PC-3 (cell line): ENCODE measurements around the gene UGT1A8. TPM values are rescaled to one million over a fixed set of nuclear protein-coding genes. Genes with fewer than 3 reads are reported as not detected.
A peak's percentile ranks its signal among the peaks of the same experiment; 100 is the strongest.

Experiments used
- ATAC-seq: fragments of 200-7000 bp; cut with Tn5 transposase; 2 replicates; pipeline ENCODE4 v1.9.1; 2020; ENCODE audit warnings: mild to moderate bottlenecking, moderate library complexity
- BruUV-seq: library from RNA; stranded (reverse); fragments of 400-500 nt; replicated peaks from 2 replicates; lab custom pipeline; 2021; lab: Mats Ljungman, UMichigan
- CTCF ChIA-PET: fragments of 300-600 bp; sonication (Branson Sonifier 250); formaldehyde crosslinking; loops from one replicate; lab custom pipeline; 2022; ENCODE audit warnings: antibody characterized with exemption; lab: Charles Lee
- POLR2A ChIA-PET: fragments of 300-600 bp; sonication (Branson Sonifier 250); formaldehyde crosslinking; loops from one replicate; lab custom pipeline; 2022; ENCODE audit warnings: antibody characterized with exemption; ENCODE audit not compliant: unreplicated experiment; lab: Charles Lee
- DNase-seq: peaks from one replicate; pipeline ENCODE4 v3.0.0-alpha.2; 2015
- H2AFZ ChIP-seq: fragments of 300-600 bp; sonication (generic); 2 replicates; pipeline ENCODE4 v1.6.0; 2016; ENCODE audit warnings: antibody characterized with exemption, low read length
- H3F3A ChIP-seq: fragments of 300-600 bp; sonication (generic); one replicate; pipeline ENCODE4 v1.6.0; 2017; ENCODE audit warnings: antibody characterized with exemption, low read length, control low read depth, mild to moderate bottlenecking; ENCODE audit not compliant: unreplicated experiment
- H3K27ac ChIP-seq: fragments of 300-600 bp; sonication (generic); 2 replicates; pipeline ENCODE4 v1.5.1; 2016; ENCODE audit warnings: mild to moderate bottlenecking, low read length
- H3K27me3 ChIP-seq: fragments of 300-600 bp; sonication (generic); 2 replicates; pipeline ENCODE4 v1.6.1; 2016; ENCODE audit warnings: low read length, mixed read lengths
- H3K36me3 ChIP-seq: fragments of 300-600 bp; sonication (generic); 2 replicates; pipeline ENCODE4 v1.6.1; 2016; ENCODE audit warnings: low read depth, mixed run types, low read length, mixed read lengths
- H3K4me1 ChIP-seq: fragments of 300-600 bp; sonication (generic); 2 replicates; pipeline ENCODE4 v1.5.1; 2016; ENCODE audit warnings: low read length; ENCODE audit not compliant: insufficient read depth
- H3K4me2 ChIP-seq: fragments of 300-600 bp; sonication (generic); 2 replicates; pipeline ENCODE4 v1.6.0; 2016; ENCODE audit warnings: low read length
- H3K4me3 ChIP-seq: fragments of 300-600 bp; sonication (generic); 2 replicates; pipeline ENCODE4 v1.5.1; 2016; ENCODE audit warnings: mild to moderate bottlenecking, low read length, mixed read lengths
- H3K79me2 ChIP-seq: fragments of 300-600 bp; sonication (generic); 2 replicates; pipeline ENCODE4 v1.6.1; 2017; ENCODE audit warnings: low read length, mixed read lengths
- H3K9ac ChIP-seq: fragments of 300-600 bp; sonication (generic); 2 replicates; pipeline ENCODE4 v1.6.0; 2016; ENCODE audit warnings: mild to moderate bottlenecking, low read length
- H3K9me2 ChIP-seq: fragments of 300-600 bp; sonication (generic); replicated peaks from 2 replicates; pipeline ENCODE4 v1.6.1; 2016; ENCODE audit warnings: mixed run types, low read length, mixed read lengths
- H3K9me3 ChIP-seq: fragments of 300-600 bp; sonication (generic); 2 replicates; pipeline ENCODE4 v1.6.1; 2016; ENCODE audit warnings: low read length, mixed read lengths
- H4K20me1 ChIP-seq: fragments of 300-600 bp; sonication (generic); 2 replicates; pipeline ENCODE4 v1.6.1; 2016; ENCODE audit warnings: low read length, mixed read lengths
- CTCF ChIP-seq: fragments of 300-600 bp; sonication (generic); conservative IDR thresholded peaks from 2 replicates; pipeline ENCODE4 v1.5.1; 2017; ENCODE audit warnings: antibody characterized with exemption, low read depth, mild to moderate bottlenecking, low read length
- EZH2 ChIP-seq: fragments of 300-600 bp; sonication (generic); IDR thresholded peaks from one replicate; pipeline ENCODE4 v1.6.1; 2017; ENCODE audit warnings: antibody characterized with exemption, mild to moderate bottlenecking, low read length; ENCODE audit not compliant: unreplicated experiment
- EZH2phosphoT487 ChIP-seq: fragments of 300-600 bp; sonication (generic); IDR thresholded peaks from 2 replicates; pipeline ENCODE4 v1.6.1; 2018; ENCODE audit warnings: mild to moderate bottlenecking, antibody characterized with exemption, low read length, borderline replicate concordance
- intact Hi-C: fragments of 100-400 bp; cut with micrococcal nuclease; formaldehyde crosslinking; loops from 2 replicates; pipeline ENCODE4 v1.9.0; 2023
- total RNA-seq: library from RNA; depleted of rRNA; stranded (reverse); fragments of >200 nt; gene quantifications from 2 replicates; pipeline ENCODE4 v1.2.3, GENCODE V29; 2014

UGT1A8 gene
- total RNA-seq, 1 experiment from 2014 or later: not detected

- peaks cover 4% of the 10 kb centered on the region for H3F3A ChIP-seq
- no peak overlapping the region for H3K9ac ChIP-seq
- no TSS peak for BruUV-seq
- H3K4me1 ChIP-seq: peaks cover 26% of the 10 kb centered on the region
- H3K27ac ChIP-seq: no peak overlapping the region
- intact Hi-C loops: no loop called here
- H2AFZ ChIP-seq: no peak overlapping the region
- H3K4me3 ChIP-seq: no peak overlapping the region
- POLR2A ChIA-PET: no interaction called here
- TF ChIP-seq EZH2 (no peak), CTCF (no peak), EZH2phosphoT487 (no peak)
- no peaks in the 10 kb centered on the region for H3K9me3 ChIP-seq
- ATAC-seq (no peak), DNase-seq (no peak)
- no peaks in the 10 kb centered on the region for H3K27me3 ChIP-seq
- CTCF ChIA-PET: interaction anchor here (0.7 kb wide), 1 partner anchor 259 kb away, joined by 3 read pairs; no protein-coding TSS in a partner anchor
- H3K9me2 ChIP-seq: no peaks in the 10 kb centered on the region
- H3K79me2 ChIP-seq: no peaks in the 10 kb centered on the region
- no peaks in the 10 kb centered on the region for H4K20me1 ChIP-seq
- no peaks in the 10 kb centered on the region for H3K36me3 ChIP-seq
- H3K4me2 ChIP-seq: no peak overlapping the region
These were observed 84.8 kb downstream of the UGT1A8 start for GRCh38 chr2:233702238-233702637.

- ChIA-PET POLR2A (interaction anchor here (0.6 kb wide), 1 partner anchor 16 kb away, joined by 9 read pairs; no protein-coding TSS in a partner anchor), CTCF (no interaction called here)
- Histone ChIP-seq H3K9me2 (no peaks in the 10 kb centered on the region), H3K79me2 (no peaks in the 10 kb centered on the region), H3F3A (peaks cover 6% of the 10 kb centered on the region), H3K36me3 (no peaks in the 10 kb centered on the region), H4K20me1 (no peaks in the 10 kb centered on the region), H2AFZ (no peak overlapping the region), H3K4me3 (no peak overlapping the region), H3K4me1 (peaks cover 43% of the 10 kb centered on the region), H3K27ac (peak overlapping the region; percentile 91), H3K9me3 (no peaks in the 10 kb centered on the region), H3K4me2 (no peak overlapping the region), H3K9ac (no peak overlapping the region; the same call in 1 of the 2 replicates), H3K27me3 (no peaks in the 10 kb centered on the region)
- no TSS peak for BruUV-seq
- TF ChIP-seq CTCF: no peak
- no peak for TF ChIP-seq EZH2phosphoT487
- no peak for TF ChIP-seq EZH2
- DNase-seq (peak; percentile 45), ATAC-seq (no peak)
- intact Hi-C loops: loop anchor here (2.0 to 5.0 kb wide), 4 partner anchors 15 to 154 kb away; partner anchors contain the start of genes HJURP and USP40
These were observed 88.6 kb downstream of the UGT1A8 start for GRCh38 chr2:233705911-233706506.

- H3K4me2 ChIP-seq: peak overlapping the region; percentile 15; the same call in 1 of the 2 replicates
- TF ChIP-seq CTCF: no peak
- TF ChIP-seq EZH2phosphoT487: no peak
- H3K9ac ChIP-seq: no peak overlapping the region; the same call in 1 of the 2 replicates
- H3F3A ChIP-seq: peaks cover 6% of the 10 kb centered on the region
- ChIA-PET CTCF (interaction anchor here (0.6 kb wide), 1 partner anchor 655 kb away, joined by 3 read pairs; no protein-coding TSS in a partner anchor), POLR2A (no interaction called here)
- no peaks in the 10 kb centered on the region for H3K36me3 ChIP-seq
- peak overlapping the region; percentile 91 for H3K27ac ChIP-seq
- ATAC-seq: peak; percentile 76
- H3K9me3 ChIP-seq: no peaks in the 10 kb centered on the region
- no peaks in the 10 kb centered on the region for H3K79me2 ChIP-seq
- peak; percentile 74 for DNase-seq
- H3K9me2 ChIP-seq: no peaks in the 10 kb centered on the region
- H2AFZ ChIP-seq: no peak overlapping the region
- intact Hi-C loops: loop anchor here (2.0 to 5.0 kb wide), 4 partner anchors 16 to 154 kb away; partner anchors contain the start of genes HJURP and USP40
- BruUV-seq: no TSS peak
- H3K4me1 ChIP-seq: peaks cover 47% of the 10 kb centered on the region
- no peak overlapping the region for H3K4me3 ChIP-seq
- no peaks in the 10 kb centered on the region for H4K20me1 ChIP-seq
- H3K27me3 ChIP-seq: no peaks in the 10 kb centered on the region
These were observed 89.3 kb downstream of the UGT1A8 start for GRCh38 chr2:233706720-233707119.
